SH-SY5Y (cell line): Measurements from ENCODE around the gene ELMO1.

Experiments
- GATA2 ChIP-seq: IDR thresholded peaks from 2 replicates; pipeline ENCODE4 v1.6.1; 2011; ENCODE audit warnings: mild to moderate bottlenecking, low read depth, low read length
- GATA3 ChIP-seq: IDR thresholded peaks from 2 replicates; pipeline ENCODE4 v1.6.1; 2011; ENCODE audit warnings: low read depth, mild to moderate bottlenecking, low read length, moderate library complexity

ELMO1 gene

DNA sequence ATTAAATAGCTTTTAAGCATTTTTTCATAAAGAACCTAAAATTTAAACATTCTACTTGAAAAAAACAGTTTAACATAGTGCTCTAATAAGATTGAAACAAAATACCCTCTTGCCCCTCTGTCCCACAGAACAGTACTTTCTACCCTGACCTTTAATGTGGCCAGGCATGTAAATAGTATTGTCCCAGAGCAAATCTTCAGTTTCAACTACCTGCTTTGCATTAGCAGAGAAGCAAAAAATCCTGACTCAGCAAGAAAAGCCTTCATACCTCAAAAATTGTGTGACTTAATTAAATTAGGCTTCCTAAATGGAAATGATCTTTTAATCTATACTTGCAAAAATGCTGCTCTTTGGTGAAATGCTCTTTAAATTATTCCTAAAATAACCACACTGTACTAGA lies 487.0 kb downstream of the ELMO1 start:
- TF ChIP-seq GATA2, result no peak
- TF ChIP-seq GATA3, result no peak

DNA sequence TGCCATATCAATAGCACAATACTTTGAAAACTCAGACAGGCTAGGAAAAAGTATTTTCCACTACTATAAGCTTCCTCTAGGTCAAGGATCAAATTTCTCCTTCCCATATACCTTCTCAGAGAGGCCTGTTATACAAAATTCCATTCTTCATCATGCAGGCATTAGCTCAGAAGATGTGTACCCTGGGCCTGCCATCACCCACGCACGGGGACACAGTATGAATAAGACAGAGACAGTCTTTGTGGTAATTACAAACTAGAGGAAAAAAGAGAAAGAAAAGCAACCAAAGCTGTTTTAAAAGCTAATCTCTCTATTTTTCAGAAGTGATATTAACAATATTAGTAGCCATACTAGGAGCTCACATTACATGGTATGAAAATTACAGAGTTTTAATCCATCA lies 487.6 kb downstream of the ELMO1 start:
- TF ChIP-seq GATA3, result no peak
- no peak for TF ChIP-seq GATA2

DNA sequence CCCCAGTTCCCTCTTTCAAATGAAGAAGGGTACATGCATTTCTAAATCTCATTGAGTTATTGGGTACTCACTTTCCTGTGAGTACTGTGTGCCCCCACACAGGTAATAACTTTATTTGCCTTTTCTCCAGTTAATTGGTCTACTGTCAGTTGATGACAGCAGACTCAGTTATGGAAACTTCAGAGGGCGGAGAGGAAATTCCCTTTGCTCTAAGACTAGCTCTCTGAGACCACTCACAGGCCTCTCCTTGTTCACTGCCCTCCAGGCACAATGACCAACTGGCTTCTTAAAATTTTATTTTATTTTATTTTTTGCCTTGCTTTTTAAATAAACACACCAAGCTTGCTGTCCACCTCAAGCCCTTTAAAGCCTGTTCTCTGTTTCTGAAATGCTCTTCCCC lies 488.6 kb downstream of the ELMO1 start:
- TF ChIP-seq GATA2 (no peak), GATA3 (no peak)

DNA sequence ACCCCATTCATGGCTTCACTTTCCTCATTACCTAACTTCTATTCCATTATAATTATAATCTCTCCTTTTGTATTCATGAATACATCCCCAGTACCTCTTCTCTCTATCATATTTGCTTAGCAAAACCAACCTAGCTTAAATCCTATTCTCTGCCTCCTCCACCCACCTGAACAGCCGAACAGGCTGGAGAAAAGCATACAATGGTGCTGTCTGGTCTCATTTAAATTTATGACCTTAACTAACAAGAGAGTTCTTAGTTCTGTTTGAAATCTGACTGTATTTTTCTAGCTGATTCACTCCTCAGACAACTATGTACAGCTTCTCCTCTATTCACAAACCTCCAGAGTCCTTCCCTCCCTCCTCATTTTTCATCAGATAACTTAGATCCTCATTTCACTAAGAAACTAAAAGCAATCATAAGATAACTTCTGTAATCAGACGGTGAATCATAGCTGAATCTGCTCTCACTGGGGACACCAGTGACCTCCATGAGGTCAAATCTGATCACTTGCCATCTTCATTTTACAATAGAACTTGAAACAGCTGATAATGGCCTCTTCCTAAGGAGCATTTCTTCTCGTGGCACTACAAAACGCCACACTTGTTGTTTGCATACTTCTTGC lies 490.4 kb downstream of the ELMO1 start:
- TF ChIP-seq GATA3, result no peak
- TF ChIP-seq GATA2, result no peak

DNA sequence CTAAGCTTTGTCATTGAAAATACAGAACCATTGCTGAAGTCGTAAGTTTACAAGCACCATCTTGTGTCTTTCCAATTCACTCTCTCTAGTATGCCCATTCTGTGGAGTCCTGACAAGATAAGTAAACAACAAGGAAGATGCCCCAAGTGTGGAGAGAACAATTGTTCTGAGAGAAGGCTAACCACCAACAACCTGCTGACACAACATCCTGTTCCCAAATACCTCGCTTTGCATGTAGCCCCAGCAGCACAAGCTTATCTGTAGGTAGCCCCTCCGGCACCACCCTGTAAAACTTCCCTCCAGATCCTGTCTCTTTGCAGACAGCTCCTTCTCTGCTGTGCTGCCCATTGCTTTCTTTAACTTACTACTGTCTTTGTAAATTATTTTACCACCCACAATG lies 491.0 kb downstream of the ELMO1 start:
- TF ChIP-seq GATA3 (no peak), GATA2 (no peak)

DNA sequence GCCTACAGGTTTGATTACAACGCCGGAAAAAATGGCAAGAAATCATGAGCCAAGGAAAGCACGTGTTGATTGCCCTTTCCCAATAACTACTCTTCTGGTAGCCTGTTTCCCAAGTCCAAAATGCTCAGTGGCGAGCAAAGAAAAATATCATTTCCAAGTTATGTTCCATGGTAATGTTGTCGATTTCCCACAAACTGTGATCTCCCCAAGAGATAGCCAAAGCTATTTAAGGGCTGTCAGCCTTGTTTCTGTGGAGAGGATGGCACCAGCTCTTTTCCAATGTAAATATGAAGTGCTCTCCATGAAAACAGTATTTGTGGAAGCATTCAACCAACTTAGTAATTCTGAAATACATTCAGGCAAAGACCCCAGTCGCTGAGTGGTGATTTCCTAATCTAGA lies 491.9 kb downstream of the ELMO1 start:
- TF ChIP-seq GATA2, result no peak

DNA sequence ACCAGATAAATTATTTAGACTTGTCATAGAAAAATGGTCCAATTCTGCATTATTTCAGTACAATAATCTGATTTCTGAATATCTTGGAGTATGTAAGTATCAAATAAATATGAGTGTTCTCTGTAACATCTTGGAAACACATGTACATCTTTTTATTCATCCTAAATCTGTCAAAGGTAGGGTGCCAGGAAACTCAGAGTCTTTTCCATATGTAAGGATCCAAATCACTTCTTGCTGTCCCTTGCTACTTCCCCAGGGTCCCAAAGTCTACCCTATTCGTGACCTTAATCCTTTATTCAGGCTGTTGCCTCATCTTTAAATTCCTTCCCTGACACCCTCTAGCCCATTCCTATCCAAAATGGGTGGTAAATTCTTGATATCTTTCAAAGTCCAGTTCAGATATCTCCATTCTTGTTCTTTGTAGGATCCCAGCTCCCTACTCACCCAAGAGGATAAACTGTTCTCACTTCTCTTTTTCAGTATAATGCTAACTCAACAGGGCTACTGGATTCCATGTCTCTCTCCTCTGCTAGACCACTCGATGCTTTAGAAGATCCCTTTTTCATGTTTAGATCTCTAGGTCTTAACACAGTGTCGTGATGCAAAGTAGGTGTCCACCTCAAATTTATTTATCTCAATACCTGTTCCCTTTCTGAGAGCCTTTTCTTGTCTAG lies 493.1 kb downstream of the ELMO1 start:
- TF ChIP-seq GATA2, result no peak
- no peak for TF ChIP-seq GATA3

DNA sequence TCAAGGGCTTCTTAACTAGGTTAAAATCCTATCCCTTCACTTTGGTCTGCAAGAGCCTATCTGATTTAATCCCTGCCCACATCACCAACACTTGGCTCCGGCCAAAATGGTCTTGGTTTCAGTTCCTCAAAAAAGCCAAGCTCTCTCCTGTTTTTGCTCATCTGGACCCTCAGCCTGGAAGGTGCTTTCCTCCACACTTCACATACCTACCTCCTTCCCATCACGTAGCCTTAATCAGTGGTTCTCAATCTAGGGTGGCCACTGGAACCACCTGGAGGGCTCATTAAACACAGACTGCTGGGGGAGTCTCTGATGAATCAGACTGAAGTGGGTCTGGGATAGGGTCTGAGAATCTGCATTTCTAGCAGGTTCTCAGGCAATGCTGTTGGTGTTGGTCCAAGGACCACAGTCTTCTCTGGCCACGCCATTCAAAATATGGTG lies 497.4 kb downstream of the ELMO1 start:
- TF ChIP-seq GATA2 (no peak), GATA3 (no peak)

DNA sequence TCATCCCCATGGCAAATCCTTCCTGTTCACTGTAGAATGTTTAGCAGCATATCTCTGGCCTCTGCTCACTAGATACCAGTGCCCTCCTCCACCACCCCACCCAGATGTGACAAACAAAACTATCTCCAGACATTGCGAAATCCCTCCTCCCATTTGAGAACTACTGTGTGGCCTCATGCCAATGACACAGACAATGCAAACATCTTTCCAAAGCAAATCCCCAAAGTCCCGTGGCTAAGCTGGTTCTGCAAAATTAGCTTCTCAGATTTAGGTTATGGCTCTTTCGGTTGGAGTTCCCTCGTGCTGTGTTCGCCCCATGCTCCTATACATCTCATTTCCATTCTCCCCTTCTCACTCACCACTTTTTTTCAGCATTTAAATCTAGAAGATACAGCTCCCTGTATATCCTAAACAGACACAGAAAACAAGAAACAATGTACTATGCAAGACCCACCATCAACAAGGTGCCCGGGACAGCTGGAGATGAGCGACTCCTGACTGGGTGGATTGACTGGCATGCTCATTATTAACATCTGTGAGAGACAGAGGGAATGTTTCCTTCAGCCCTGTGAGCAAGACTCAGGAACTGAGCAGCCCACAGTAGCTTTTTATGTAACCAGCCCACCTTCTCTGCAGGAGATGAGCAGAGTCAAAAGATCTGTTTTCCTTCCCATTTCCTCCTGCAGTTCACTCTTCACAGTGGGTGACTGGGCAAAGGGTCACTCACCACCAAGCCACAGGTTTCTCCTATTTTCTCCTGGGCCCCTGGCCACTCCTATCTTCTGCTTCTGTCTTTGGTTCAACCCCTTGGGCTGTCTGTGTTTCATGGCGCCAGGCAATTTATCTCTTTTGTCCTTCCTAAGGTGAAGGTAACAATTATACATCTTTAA lies 498.7 kb downstream of the ELMO1 start:
- TF ChIP-seq GATA2 (no peak), GATA3 (no peak)

DNA sequence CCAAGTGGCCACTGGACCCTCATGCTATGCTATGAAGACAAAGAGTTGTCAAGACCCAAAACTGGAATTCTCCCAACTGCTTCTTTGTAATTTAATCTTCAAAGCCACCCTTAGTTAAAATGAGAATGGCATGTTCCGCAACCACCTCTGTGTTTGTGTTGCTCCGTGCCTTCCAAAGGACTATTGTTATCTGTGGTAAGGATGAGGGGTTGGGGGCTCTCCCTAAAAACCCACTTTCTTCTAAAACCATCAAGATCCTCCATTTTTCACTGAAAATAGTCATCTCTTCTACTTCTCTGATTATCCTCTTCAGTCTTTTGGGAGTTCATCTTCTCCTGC lies 502.3 kb downstream of the ELMO1 start:
- TF ChIP-seq GATA3 (no peak), GATA2 (no peak)

DNA sequence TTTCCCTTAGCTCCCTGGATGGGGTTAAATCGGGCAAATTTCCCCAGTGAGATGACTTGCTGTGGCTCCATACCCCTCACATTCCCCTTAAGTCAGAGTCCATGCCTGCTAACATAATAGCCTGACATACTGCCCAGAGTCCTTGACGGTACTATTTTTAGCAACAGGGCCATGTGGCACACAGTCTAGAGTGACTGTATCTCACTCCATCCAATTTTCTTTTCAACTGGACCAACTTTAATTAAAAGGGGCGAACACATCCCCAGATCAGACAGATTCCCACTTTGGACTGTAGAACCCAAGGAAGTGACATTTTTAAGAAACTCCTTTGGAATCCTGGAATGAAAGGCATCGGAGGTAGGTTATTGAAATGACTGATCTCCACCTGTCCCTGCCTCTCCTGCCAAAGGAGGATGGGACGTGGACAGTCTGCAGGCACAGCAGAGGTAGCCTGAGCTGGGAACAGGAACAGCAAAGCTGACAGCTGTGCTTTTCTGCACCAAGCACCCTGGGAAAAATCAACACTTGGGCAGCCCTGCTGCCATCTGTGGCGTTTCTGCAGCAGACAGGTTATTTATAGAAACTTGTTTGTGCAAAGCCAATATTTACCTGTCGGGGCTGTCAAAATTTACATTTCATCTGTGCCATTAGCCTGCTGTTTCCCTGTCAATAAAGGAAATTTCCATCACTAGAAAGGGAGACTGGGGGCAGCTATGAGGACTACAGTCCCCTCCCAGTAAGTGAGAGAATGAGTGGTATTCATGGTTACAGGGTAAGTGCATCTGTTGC lies 502.9 kb downstream of the ELMO1 start:
- TF ChIP-seq GATA2, result peak; percentile 37; the same call in 1 of the 2 replicates
- no peak for TF ChIP-seq GATA3

DNA sequence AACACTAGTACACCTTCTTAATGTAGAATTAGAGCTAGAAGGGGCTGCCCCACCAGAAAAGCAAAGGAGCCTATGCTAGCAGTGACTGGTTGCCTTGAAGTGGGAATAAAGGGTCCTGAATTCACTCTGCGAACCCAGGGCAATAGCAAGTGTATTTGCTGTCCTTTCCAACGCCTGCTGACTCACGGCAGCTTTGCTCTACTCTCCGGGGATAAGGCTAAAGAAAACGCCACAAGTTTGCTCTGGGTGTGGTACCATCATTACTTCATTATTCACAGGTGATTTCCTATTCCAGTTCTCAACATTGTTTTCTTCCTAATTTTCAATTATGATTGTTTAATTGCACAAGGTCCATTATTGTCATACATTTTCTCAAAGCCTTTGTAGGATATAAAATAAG lies 503.8 kb downstream of the ELMO1 start:
- TF ChIP-seq GATA3 (no peak), GATA2 (no peak)

DNA sequence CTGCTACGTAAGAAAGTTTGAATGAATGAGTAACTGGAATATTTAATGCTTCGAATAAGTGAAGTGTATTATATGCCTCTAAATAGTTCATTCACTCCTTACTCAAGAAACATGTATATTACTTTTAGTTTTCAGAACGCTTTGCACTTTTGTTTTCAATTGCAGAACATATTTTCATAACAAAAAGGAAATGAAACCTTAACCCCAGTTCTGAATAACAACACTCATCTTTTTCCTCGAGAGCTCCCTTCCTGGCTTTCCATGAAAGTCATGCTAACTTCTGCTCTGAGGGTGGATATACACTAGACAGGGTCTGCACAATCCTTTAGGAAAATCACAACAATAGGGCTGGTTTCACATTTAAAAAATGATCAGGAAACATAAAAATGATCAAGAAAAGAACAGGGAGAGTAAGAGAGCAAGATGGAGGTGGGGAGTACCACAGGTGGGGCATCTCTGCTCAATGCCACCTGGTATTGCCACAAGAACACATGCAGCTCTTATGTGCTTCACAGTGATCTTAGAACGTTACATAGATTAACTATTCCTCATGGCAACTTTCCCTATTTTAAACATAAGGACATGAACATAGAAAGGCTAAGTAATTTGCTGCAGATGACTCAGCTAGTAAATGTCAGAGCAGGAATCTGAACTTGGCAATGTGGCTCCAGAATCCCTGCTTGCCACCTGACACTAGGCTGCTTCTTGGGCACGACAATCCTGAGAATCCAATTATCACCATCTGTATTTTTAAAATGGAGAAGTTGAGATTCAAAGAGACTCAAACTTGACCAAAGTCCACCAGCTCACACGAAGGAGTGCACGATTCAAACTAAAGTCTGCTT lies 504.9 kb downstream of the ELMO1 start:
- TF ChIP-seq GATA2, result no peak
- TF ChIP-seq GATA3, result no peak

DNA sequence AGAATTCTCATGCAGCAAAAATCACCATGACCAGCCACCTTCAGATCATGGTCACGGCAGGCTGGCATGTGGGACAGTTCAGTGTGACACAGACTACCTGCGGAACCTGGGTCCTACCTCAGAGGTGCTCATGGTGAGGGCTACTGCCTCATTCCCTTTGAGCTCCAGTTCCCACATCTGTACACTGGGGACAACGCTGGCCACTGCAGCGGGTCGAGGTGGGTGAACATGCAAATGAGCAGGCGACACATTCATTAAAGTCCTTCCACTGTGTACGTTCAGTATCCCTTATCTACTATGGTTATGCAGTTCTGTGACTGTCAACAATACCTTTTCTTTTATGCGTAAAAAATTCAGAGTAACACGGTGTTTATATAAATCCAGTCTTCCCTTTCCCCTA lies 505.7 kb downstream of the ELMO1 start:
- TF ChIP-seq GATA3, result no peak
- TF ChIP-seq GATA2, result no peak
